ENCODE measurements around the gene FOXO3B.
"Not testable (repeated sequence)": the region's sequence is repeated elsewhere in the genome, so short reads cannot be mapped to it uniquely, and the experiment has no call there.

DNA sequence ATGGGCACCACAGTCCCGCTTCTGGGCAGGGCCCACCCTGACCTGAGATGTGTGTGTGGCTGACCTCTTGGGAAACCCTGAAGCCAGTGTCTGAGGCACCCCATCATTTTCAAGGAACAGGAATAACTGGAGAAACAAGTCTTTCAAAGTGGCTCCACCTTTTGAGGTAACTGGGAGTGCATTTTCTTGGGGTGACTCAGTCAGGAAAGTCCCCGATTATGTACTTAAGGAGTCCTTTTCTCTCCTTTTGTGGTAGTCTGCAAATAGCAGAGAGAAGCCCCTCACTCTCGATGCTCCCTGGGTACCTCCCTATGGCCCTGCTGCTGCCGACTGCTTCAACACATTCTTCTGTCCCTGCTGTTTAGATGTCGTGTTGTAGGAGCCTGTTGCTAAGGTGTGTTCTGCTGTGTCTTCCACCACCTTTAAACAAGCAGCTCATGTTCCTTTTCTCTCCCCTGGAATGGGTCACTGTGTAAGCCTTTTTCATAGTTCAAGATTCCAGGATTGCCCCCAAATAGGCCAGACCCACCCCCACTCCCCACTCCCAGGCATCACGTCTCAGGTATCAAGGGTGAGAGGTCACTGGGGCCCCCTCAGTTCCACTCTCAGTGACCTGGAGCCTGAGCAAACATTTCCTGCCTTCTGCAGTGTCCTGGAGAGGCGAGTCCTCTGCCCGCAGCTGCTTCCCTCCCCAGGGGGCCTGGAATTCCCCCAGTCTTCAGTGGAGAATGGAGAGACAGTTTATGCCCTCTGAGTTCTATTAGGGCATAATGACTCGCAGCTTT, 36.7 kb upstream of the FOXO3B start:
- TF ChIP-seq, protein P1, sequence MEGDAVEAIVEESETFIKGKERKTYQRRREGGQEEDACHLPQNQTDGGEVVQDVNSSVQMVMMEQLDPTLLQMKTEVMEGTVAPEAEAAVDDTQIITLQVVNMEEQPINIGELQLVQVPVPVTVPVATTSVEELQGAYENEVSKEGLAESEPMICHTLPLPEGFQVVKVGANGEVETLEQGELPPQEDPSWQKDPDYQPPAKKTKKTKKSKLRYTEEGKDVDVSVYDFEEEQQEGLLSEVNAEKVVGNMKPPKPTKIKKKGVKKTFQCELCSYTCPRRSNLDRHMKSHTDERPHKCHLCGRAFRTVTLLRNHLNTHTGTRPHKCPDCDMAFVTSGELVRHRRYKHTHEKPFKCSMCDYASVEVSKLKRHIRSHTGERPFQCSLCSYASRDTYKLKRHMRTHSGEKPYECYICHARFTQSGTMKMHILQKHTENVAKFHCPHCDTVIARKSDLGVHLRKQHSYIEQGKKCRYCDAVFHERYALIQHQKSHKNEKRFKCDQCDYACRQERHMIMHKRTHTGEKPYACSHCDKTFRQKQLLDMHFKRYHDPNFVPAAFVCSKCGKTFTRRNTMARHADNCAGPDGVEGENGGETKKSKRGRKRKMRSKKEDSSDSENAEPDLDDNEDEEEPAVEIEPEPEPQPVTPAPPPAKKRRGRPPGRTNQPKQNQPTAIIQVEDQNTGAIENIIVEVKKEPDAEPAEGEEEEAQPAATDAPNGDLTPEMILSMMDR (IDR thresholded peaks at IDR 0.05; ENCODE audit: poor library complexity) = not testable (repeated sequence)
- TF ChIP-seq EZH2 (IDR thresholded peaks at IDR 0.05; ENCODE audit: borderline replicate concordance); EZH2phosphoT487 (IDR thresholded peaks at IDR 0.05; ENCODE audit: low read depth, severe bottlenecking, unreplicated experiment): not testable (repeated sequence)

All from hepatocyte (in vitro differentiated cells).